K562 (cell line): ENCODE results near the gene PDE4A. TPM values are rescaled to one million over a fixed set of nuclear protein-coding genes. Genes with fewer than 3 reads are reported as not detected.

Experiments used
- ARNT ChIP-seq, 2 experiments: fragments of 450-650 bp; IDR thresholded peaks; 2 replicates each; pipeline ENCODE4 v1.6.1; 2016; ENCODE audit warnings: mild to moderate bottlenecking in 1 of 2
- BHLHE40 ChIP-seq: IDR thresholded peaks from 2 replicates; pipeline ENCODE4 v1.6.1; 2011; ENCODE audit warnings: low read length, improper control_type of control experiment
- CTBP1 ChIP-seq: fragments of 450-650 bp; IDR thresholded peaks from 2 replicates; pipeline ENCODE4 v1.6.1; 2016; ENCODE audit warnings: borderline replicate concordance
- DACH1 ChIP-seq: fragments of 450-650 bp; IDR thresholded peaks from 2 replicates; pipeline ENCODE4 v1.6.1; 2018; ENCODE audit not compliant: partially characterized antibody
- DIDO1 ChIP-seq: fragments of 450-650 bp; IDR thresholded peaks from 2 replicates; pipeline ENCODE4 v1.6.1; 2016; ENCODE audit warnings: low read depth, missing biosample characterization, missing genetic modification characterization
- HCFC1 ChIP-seq: IDR thresholded peaks from 2 replicates; pipeline ENCODE4 v1.6.1; 2012; ENCODE audit warnings: low read depth, low read length, improper control_type of control experiment
- HLTF ChIP-seq: fragments of 450-650 bp; IDR thresholded peaks from 2 replicates; pipeline ENCODE4 v1.6.1; 2016
- HNRNPH1 ChIP-seq: fragments of 200-400 bp; formaldehyde crosslinking; optimal IDR thresholded peaks from 2 replicates; pipeline ENCODE3; 2017; ENCODE audit warnings: low read depth, mild to moderate bottlenecking, low read length, moderate library complexity
- IRF2 ChIP-seq: sonication (generic); formaldehyde crosslinking; IDR thresholded peaks from 2 replicates; pipeline ENCODE4 v1.8.1; 2022; ENCODE audit warnings: mild to moderate bottlenecking, missing genetic modification reagents
- JUNB ChIP-seq: fragments of 450-650 bp; formaldehyde crosslinking; conservative IDR thresholded peaks from 2 replicates; pipeline ENCODE4 v1.4.0; 2020; ENCODE audit warnings: mild to moderate bottlenecking
- LCOR ChIP-seq: sonication (generic); formaldehyde crosslinking; IDR thresholded peaks from 2 replicates; pipeline ENCODE4 v1.8.0; 2022; ENCODE audit warnings: mild to moderate bottlenecking, missing genetic modification reagents
- NBN ChIP-seq: fragments of 450-650 bp; IDR thresholded peaks from 2 replicates; pipeline ENCODE4 v1.6.1; 2016; ENCODE audit warnings: low read depth, mild to moderate bottlenecking
- NFE2L1 ChIP-seq: fragments of 450-650 bp; IDR thresholded peaks from 2 replicates; pipeline ENCODE4 v1.6.1; 2016; ENCODE audit warnings: missing genetic modification characterization, low read depth, mild to moderate bottlenecking, missing compliant biosample characterization, moderate library complexity, borderline replicate concordance
- NR2C2 ChIP-seq, 2 experiments: fragments of 200-800 bp in 1 of 2; sonication (Bioruptor generic) in 1 of 2; sonication (generic) in 1 of 2; formaldehyde crosslinking in 1 of 2; IDR thresholded peaks; 2 replicates each; pipeline versions ENCODE4 v1.6.1 to v1.8.0; 2016 to 2022; ENCODE audit warnings: mild to moderate bottlenecking in 1 of 2, missing compliant biosample characterization in 1 of 2, missing genetic modification characterization in 1 of 2, missing genetic modification reagents in 1 of 2
- PHTF2 ChIP-seq: fragments of 250-450 bp; sonication (Bioruptor Pico); IDR thresholded peaks from 2 replicates; pipeline ENCODE4 v1.5.0; 2021; ENCODE audit warnings: mild to moderate bottlenecking
- SP1 ChIP-seq: sonication (generic); formaldehyde crosslinking; IDR thresholded peaks from 2 replicates; pipeline ENCODE4 v1.8.1; 2022; ENCODE audit warnings: mild to moderate bottlenecking, missing genetic modification reagents
- SRSF9 ChIP-seq: fragments of 200-400 bp; formaldehyde crosslinking; IDR thresholded peaks from 2 replicates; pipeline ENCODE4 v1.6.1; 2017; ENCODE audit warnings: low read depth, low read length, borderline replicate concordance
- U2AF2 ChIP-seq: fragments of 200-400 bp; formaldehyde crosslinking; optimal IDR thresholded peaks from 2 replicates; pipeline ENCODE3; 2017; ENCODE audit warnings: low read depth, mild to moderate bottlenecking, low read length
- ZFX ChIP-seq: sonication (generic); formaldehyde crosslinking; IDR thresholded peaks from 2 replicates; pipeline ENCODE4 v1.8.0; 2022; ENCODE audit warnings: mild to moderate bottlenecking, missing genetic modification reagents, moderate library complexity
- ZKSCAN8 ChIP-seq: fragments of 200-800 bp; sonication (Bioruptor generic); IDR thresholded peaks from 2 replicates; pipeline ENCODE4 v1.6.1; 2016; ENCODE audit warnings: missing genetic modification characterization, missing compliant biosample characterization
- ZNF175 ChIP-seq: fragments of 200-800 bp; sonication (Bioruptor generic); IDR thresholded peaks from 2 replicates; pipeline ENCODE4 v1.6.1; 2016; ENCODE audit warnings: low read depth, mild to moderate bottlenecking, missing genetic modification characterization, missing compliant biosample characterization
- ZNF224 ChIP-seq: sonication (generic); formaldehyde crosslinking; IDR thresholded peaks from 2 replicates; pipeline ENCODE4 v1.8.0; 2022; ENCODE audit warnings: mild to moderate bottlenecking, missing genetic modification reagents
- ZNF282 ChIP-seq: sonication (generic); formaldehyde crosslinking; IDR thresholded peaks from 2 replicates; pipeline ENCODE4 v1.8.1; 2023; ENCODE audit warnings: missing genetic modification reagents
- ZNF785 ChIP-seq: fragments of 250-450 bp; sonication (Bioruptor Pico); IDR thresholded peaks from 2 replicates; pipeline ENCODE4 v1.4.0; 2020; ENCODE audit warnings: mild to moderate bottlenecking
- polyA plus RNA-seq, 8 experiments: library from polyadenylated mRNA; depleted of rRNA in 4 of 8; stranded (reverse) in 5 of 8; unstranded in 3 of 8; fragments of >200 nt; fragmentation: Nextera tagmentation in 2 of 8; fragmentation: Illumina TruSeq in 1 of 8; extraction: Ambion mirVana in 2 of 8; extraction: Trizol in 1 of 8; gene quantifications; 2 replicates each; pipeline versions ENCODE4 v1.2.1 to v1.2.3, GENCODE V29; 2011 to 2014; ENCODE audit warnings: inconsistent platforms in 1 of 8, missing spikeins in 1 of 8
- total RNA-seq, 7 experiments: library from RNA; depleted of rRNA in 6 of 7; stranded (reverse); fragments of >200 nt in 6 of 7; fragmentation: Illumina TruSeq in 2 of 7; extraction: Trizol in 2 of 7; gene quantifications; 2 replicates each; pipeline versions ENCODE4 v1.2.1 to v1.2.3, GENCODE V29; 2011 to 2021; ENCODE audit warnings: low replicate concordance in 1 of 7
- TF ChIP-seq, protein P1 (sequence below): sonication (generic); formaldehyde crosslinking; IDR thresholded peaks from 2 replicates; pipeline ENCODE4 v1.8.0; 2022; ENCODE audit warnings: mild to moderate bottlenecking, missing genetic modification reagents, borderline replicate concordance
- TF ChIP-seq, protein P2 (sequence below): fragments of 450-650 bp; IDR thresholded peaks from 2 replicates; pipeline ENCODE4 v1.6.1; 2016; ENCODE audit warnings: low read depth, mild to moderate bottlenecking, moderate library complexity
- TF ChIP-seq, protein P3 (sequence below), 2 experiments: IDR thresholded peaks; 2 replicates each; pipeline ENCODE4 v1.6.1; 2011; ENCODE audit warnings: borderline replicate concordance in 1 of 2, control low read depth in 1 of 2, low read depth in 1 of 2, low read length in 1 of 2, mild to moderate bottlenecking in 1 of 2, mixed read lengths in 1 of 2, moderate library complexity in 1 of 2; ENCODE audit not compliant: insufficient read depth in 1 of 2, insufficient read length in 1 of 2, poor library complexity in 1 of 2, severe bottlenecking in 1 of 2; ENCODE audit errors: extremely low read depth in 1 of 2

PDE4A gene
- total and polyA plus RNA-seq, 9 of the 15 experiments (the other 6 are each of a cell fraction or from before 2014, with no cell fraction given): 0.66 to 26.9 (median 4.6) TPM

DNA sequence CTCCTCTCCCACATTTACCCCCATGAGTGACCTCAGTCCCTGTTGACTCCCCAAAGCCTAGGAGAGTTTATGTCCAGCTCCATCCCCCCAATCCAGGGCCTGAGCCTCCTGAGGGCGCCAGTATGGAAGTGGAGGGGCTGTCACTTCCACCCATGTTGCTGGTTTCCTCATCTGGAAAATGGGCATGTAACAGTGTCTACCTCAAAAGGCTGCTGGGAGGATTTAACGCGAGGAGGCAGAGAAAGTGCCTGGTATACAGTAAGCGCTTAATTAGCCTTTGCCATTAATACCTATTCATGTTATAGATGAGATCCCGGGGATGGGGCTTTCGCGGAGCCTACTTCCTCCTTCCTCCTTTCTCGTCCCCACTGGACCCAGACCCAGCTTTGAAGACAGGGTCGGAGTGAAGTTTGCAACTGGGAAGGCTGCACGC, 40.4 kb upstream of the PDE4A start (continued):
- TF ChIP-seq DIDO1 (tag) (no peak), HNRNPH1 (no peak), ZFX (no peak; the same call in 1 of the 2 replicates), PHTF2 (CRISPR knock-in tag) (no peak), SRSF9 (no peak), CTBP1 (no peak), ZNF175 (CRISPR knock-in tag) (no peak), ZNF785 (CRISPR knock-in tag) (no peak), U2AF2 (no peak), LCOR (no peak), ARNT (IDR thresholded peaks at IDR 0.05) (no peak), NBN (no peak), ZNF224 (CRISPR knock-in tag) (no peak), NR2C2 (CRISPR knock-in tag; IDR thresholded peaks at IDR 0.05) (peak; percentile 44; the same call in 1 of the 2 replicates), NR2C2 (tag; IDR thresholded peaks at IDR 0.05) (no peak), BHLHE40 (no peak), ZNF282 (no peak), IRF2 (no peak), HLTF (no peak), DACH1 (peak; percentile 6), ZKSCAN8 (CRISPR knock-in tag) (peak; percentile 100), HCFC1 (no peak), NFE2L1 (tag) (no peak), JUNB (CRISPR knock-in tag) (no peak), SP1 (CRISPR knock-in tag) (no peak; the same call in 1 of the 2 replicates)
- TF ChIP-seq, protein P1, sequence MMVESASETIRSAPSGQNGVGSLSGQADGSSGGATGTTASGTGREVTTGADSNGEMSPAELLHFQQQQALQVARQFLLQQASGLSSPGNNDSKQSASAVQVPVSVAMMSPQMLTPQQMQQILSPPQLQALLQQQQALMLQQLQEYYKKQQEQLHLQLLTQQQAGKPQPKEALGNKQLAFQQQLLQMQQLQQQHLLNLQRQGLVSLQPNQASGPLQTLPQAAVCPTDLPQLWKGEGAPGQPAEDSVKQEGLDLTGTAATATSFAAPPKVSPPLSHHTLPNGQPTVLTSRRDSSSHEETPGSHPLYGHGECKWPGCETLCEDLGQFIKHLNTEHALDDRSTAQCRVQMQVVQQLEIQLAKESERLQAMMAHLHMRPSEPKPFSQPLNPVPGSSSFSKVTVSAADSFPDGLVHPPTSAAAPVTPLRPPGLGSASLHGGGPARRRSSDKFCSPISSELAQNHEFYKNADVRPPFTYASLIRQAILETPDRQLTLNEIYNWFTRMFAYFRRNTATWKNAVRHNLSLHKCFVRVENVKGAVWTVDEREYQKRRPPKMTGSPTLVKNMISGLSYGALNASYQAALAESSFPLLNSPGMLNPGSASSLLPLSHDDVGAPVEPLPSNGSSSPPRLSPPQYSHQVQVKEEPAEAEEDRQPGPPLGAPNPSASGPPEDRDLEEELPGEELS (CRISPR knock-in tag): no peak
- TF ChIP-seq, protein P2, sequence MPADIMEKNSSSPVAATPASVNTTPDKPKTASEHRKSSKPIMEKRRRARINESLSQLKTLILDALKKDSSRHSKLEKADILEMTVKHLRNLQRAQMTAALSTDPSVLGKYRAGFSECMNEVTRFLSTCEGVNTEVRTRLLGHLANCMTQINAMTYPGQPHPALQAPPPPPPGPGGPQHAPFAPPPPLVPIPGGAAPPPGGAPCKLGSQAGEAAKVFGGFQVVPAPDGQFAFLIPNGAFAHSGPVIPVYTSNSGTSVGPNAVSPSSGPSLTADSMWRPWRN: no peak
- TF ChIP-seq, protein P3, sequence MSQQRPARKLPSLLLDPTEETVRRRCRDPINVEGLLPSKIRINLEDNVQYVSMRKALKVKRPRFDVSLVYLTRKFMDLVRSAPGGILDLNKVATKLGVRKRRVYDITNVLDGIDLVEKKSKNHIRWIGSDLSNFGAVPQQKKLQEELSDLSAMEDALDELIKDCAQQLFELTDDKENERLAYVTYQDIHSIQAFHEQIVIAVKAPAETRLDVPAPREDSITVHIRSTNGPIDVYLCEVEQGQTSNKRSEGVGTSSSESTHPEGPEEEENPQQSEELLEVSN (IDR thresholded peaks at IDR 0.05; ENCODE audit: borderline replicate concordance in 1 of 2, extremely low read depth in 1 of 2, insufficient read depth in 1 of 2, insufficient read length in 1 of 2, low read depth in 1 of 2, low read length in 1 of 2, poor library complexity in 1 of 2, severe bottlenecking in 1 of 2): no peak
